ENCODE data around the gene TBC1D1. TPM values are rescaled to one million over a fixed set of nuclear protein-coding genes. Genes with fewer than 3 reads are reported as not detected.

The TBC1D1 gene
- polyA plus RNA-seq, 1 experiment: 50.7 TPM

- Histone ChIP-seq H3K27me3 (ENCODE audit: control insufficient read depth, insufficient read depth, low read length) (no peaks in the 10 kb centered on the region), H3K4me3 (ENCODE audit: low read depth, low read length) (no peak overlapping the region), H3K27ac (ENCODE audit: low read depth, low read length) (no peak overlapping the region), H3K9me3 (ENCODE audit: control insufficient read depth, insufficient read depth, low read length) (no peaks in the 10 kb centered on the region; the same call in 1 of the 2 replicates)
- no peak for DNase-seq (ENCODE audit: low read depth, low spot score)
- CTCF ChIA-PET: no interaction called here
- no peak for TF ChIP-seq CTCF (IDR thresholded peaks at IDR 0.05; ENCODE audit: low read depth, low read length)
- POLR2A ChIA-PET: no interaction called here
Measured at GRCh38 chr4:38013461-38014366, 122.8 kb downstream of the TBC1D1 start.

GRCh38 chr4:38014421-38014852 is 123.6 kb downstream of the TBC1D1 start:
- DNase-seq (ENCODE audit: low read depth, low spot score): no peak
- ChIA-PET CTCF (no interaction called here), POLR2A (no interaction called here)
- H3K4me3 ChIP-seq (ENCODE audit: low read depth, low read length): no peak overlapping the region
- TF ChIP-seq CTCF (IDR thresholded peaks at IDR 0.05; ENCODE audit: low read depth, low read length): no peak
- no peak overlapping the region for H3K27ac ChIP-seq (ENCODE audit: low read depth, low read length)
- H3K9me3 ChIP-seq (ENCODE audit: control insufficient read depth, insufficient read depth, low read length): no peaks in the 10 kb centered on the region; the same call in 1 of the 2 replicates
- H3K27me3 ChIP-seq (ENCODE audit: control insufficient read depth, insufficient read depth, low read length): no peaks in the 10 kb centered on the region

GRCh38 chr4:38015886-38016515 is 125.1 kb downstream of the TBC1D1 start:
- Histone ChIP-seq H3K9me3 (ENCODE audit: control insufficient read depth, insufficient read depth, low read length) (no peaks in the 10 kb centered on the region; the same call in 1 of the 2 replicates), H3K27ac (ENCODE audit: low read depth, low read length) (no peak overlapping the region), H3K4me3 (ENCODE audit: low read depth, low read length) (no peak overlapping the region), H3K27me3 (ENCODE audit: control insufficient read depth, insufficient read depth, low read length) (no peaks in the 10 kb centered on the region)
- DNase-seq (ENCODE audit: low read depth, low spot score): no peak
- ChIA-PET POLR2A (no interaction called here), CTCF (no interaction called here)
- no peak for TF ChIP-seq CTCF (IDR thresholded peaks at IDR 0.05; ENCODE audit: low read depth, low read length)

GRCh38 chr4:38016698-38017097 is 125.8 kb downstream of the TBC1D1 start:
- Histone ChIP-seq H3K9me3 (ENCODE audit: control insufficient read depth, insufficient read depth, low read length) (no peaks in the 10 kb centered on the region; the same call in 1 of the 2 replicates), H3K27ac (ENCODE audit: low read depth, low read length) (no peak overlapping the region), H3K27me3 (ENCODE audit: control insufficient read depth, insufficient read depth, low read length) (no peaks in the 10 kb centered on the region), H3K4me3 (ENCODE audit: low read depth, low read length) (no peak overlapping the region)
- ChIA-PET CTCF (interaction anchor here (0.8 kb wide), 1 partner anchor 213 kb away, joined by 3 read pairs; no protein-coding TSS in a partner anchor), POLR2A (no interaction called here)
- DNase-seq (ENCODE audit: low read depth, low spot score): no peak
- TF ChIP-seq CTCF (IDR thresholded peaks at IDR 0.05; ENCODE audit: low read depth, low read length): no peak

- Histone ChIP-seq H3K27ac (ENCODE audit: low read depth, low read length) (no peak overlapping the region), H3K27me3 (ENCODE audit: control insufficient read depth, insufficient read depth, low read length) (no peaks in the 10 kb centered on the region), H3K4me3 (ENCODE audit: low read depth, low read length) (no peak overlapping the region), H3K9me3 (ENCODE audit: control insufficient read depth, insufficient read depth, low read length) (no peaks in the 10 kb centered on the region; the same call in 1 of the 2 replicates)
- ChIA-PET POLR2A (no interaction called here), CTCF (interaction anchor here (0.8 to 1.7 kb wide), 2 partner anchors 18 to 214 kb away, joined by 3 to 5 read pairs; no protein-coding TSS in a partner anchor)
- no peak for TF ChIP-seq CTCF (IDR thresholded peaks at IDR 0.05; ENCODE audit: low read depth, low read length)
- no peak for DNase-seq (ENCODE audit: low read depth, low spot score)
Measured at GRCh38 chr4:38017609-38018008, 126.7 kb downstream of the TBC1D1 start.

All from AG04450 (cell line).